Raji (cell line): ENCODE measurements around the gene PKD1L1.

Experiments used
- POLR2A ChIP-seq: IDR thresholded peaks from 2 replicates; pipeline ENCODE4 v1.6.1; 2011; ENCODE audit warnings: low read depth, low read length, control low read depth; ENCODE audit not compliant: insufficient read depth

The PKD1L1 gene

GRCh38 chr7:47787249-47788069 is 160.8 kb downstream of the PKD1L1 start:
- TF ChIP-seq POLR2A = no peak

DNA sequence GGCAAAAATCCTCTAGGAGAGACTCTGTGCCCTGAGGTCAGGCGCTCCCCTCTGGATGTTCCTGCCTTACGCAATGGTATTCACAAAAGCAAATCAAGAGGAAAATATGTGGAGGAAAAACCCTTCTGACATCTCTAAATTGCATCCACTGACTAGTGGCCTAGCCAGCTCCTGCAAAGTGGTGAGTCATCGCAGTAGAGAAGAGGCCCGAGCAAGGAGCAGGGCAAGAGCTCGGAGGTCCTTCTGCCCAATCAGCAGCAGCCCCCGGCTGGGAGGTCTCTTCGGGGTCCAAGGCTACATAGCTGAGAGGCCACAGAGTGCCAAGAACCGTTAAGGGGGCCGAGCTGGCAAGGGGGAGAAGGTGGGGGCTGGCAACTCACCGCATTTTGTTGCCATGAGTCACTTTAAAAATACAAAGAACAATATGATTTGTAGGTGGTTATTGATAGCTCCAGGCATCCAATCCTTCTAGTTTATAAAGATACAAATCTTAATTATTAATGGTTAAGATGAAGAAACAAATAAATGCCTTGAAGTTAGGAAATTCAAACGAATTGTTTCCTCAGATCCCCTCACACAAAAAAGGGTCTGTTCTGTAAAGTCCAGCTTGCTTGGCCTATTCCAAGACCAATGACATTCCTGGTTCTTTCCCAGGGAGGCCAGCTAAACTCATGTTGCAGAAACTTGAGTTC is 161.6 kb downstream of the PKD1L1 start:
- no peak for TF ChIP-seq POLR2A

- TF ChIP-seq POLR2A = no peak
Observed at GRCh38 chr7:47785923-47786556, 162.2 kb downstream of the PKD1L1 start.

- no peak for TF ChIP-seq POLR2A
Observed at GRCh38 chr7:47783456-47784223, 164.6 kb downstream of the PKD1L1 start.

- TF ChIP-seq POLR2A = no peak
Observed at GRCh38 chr7:47782792-47783191, 165.5 kb downstream of the PKD1L1 start.

- no peak for TF ChIP-seq POLR2A
Observed at GRCh38 chr7:47782022-47782421, 166.2 kb downstream of the PKD1L1 start.

GRCh38 chr7:47780555-47780954 is 167.7 kb downstream of the PKD1L1 start:
- no peak for TF ChIP-seq POLR2A

DNA sequence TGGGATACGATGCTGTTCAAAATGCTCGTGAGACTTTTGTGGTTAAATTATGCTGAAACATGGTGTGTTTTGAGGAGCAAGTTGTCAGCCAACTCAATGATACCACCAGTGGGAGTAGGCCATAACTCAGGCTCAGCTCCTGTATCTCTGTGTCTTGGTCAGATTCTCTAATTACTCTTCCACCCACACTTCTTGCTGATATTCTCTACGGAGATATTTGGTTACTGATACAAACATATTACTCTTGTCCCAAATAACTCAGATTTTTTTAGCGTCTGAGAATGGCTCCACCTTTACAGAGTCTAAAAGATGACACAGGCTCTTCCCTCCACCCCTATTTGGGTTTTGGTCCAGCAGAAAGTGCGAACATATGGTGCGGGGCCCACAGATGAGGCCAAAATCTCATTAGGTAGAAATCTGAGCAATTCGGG is 168.9 kb downstream of the PKD1L1 start:
- TF ChIP-seq POLR2A = no peak

GRCh38 chr7:47778153-47778661 is 170.1 kb downstream of the PKD1L1 start:
- no peak for TF ChIP-seq POLR2A

GRCh38 chr7:47777531-47778152 is 170.6 kb downstream of the PKD1L1 start:
- TF ChIP-seq POLR2A = no peak

- no peak for TF ChIP-seq POLR2A
Observed at GRCh38 chr7:47776335-47776734, 171.9 kb downstream of the PKD1L1 start.

GRCh38 chr7:47775238-47775637 is 173.0 kb downstream of the PKD1L1 start:
- no peak for TF ChIP-seq POLR2A

DNA sequence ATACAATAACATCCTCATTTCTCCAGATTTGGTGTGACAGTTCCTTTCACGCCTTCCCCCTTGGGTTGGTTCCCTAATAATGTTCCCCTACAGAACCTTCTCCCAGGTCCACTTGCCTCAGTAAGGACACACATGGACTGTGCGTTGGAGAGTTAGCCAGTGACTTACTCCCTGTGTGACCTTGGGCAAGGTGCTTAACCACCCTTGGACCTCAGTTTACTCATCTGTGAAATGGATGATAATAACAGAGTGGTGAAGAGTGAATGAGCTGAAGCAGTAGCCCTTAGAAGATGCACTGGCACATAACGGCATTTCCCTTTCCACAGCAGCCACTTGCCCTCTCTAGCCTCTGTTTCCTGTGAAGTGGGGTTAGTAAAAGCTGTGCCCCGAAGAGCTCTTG is 175.8 kb downstream of the PKD1L1 start:
- no peak for TF ChIP-seq POLR2A

DNA sequence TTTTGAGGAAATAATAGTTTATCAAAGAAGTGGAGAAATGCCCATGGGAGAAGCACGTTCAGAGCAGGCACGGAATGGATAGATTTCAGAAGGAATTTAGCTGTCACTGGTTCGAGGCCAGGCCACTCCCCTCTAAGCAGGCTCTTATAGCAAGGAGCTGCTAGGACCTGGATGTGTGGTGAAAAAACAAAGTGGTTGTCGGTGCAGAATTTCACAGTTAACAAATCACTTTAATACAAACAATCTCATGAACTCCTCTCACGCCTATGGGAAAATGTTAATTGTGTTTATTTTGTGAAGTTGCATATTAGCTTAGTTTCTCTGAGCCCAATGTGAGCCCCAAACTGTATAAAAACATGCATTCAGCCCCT is 176.3 kb downstream of the PKD1L1 start:
- TF ChIP-seq POLR2A = no peak

DNA sequence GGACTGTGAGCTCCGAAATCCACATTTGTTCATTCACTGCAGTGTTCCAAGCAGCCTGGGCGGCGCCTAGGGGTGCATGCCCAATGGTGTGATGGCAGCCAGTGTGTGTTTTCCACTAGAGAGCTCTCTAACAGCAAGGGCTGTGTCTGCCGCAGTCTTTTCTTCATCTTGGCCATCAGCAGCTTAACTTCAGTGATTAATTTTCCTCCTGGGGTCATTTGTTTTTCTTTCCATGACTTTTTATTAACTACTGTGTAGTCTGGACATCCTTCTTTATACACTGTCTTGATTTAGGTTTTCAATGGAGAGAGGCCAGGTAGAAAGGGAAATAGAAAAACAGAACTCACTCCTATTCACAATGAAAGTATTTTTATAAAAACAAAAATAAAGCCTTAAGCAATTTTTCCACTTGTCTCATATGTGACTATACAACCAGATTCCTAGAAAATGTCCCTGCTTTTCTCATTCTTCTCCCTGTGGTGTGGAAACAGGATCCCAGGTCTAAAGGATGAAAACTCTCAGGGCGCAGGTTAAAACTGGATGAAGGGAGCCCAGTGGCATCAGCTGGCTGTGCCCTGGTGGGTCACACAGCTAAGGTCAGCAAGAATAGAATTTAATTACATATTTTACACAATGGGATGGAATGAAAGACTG is 176.8 kb downstream of the PKD1L1 start:
- TF ChIP-seq POLR2A = no peak

- no peak for TF ChIP-seq POLR2A
Observed at GRCh38 chr7:47766126-47766525, 182.1 kb downstream of the PKD1L1 start.
